ENCODE measurements around the gene ITGB5. TPM values are rescaled to one million over a fixed set of nuclear protein-coding genes. Genes with fewer than 3 reads are reported as not detected.
"Not testable (repeated sequence)": the region's sequence is repeated elsewhere in the genome, so short reads cannot be mapped to it uniquely, and the experiment has no call there.

ITGB5 gene
- total RNA-seq, 1 donor from 2014 or later, result not detected

GRCh38 chr3:124752051-124752450 is 135.1 kb downstream of the ITGB5 start:
- Mint-ChIP-seq H3K9me3 (no peaks in the 10 kb centered on the region), H3K4me3 (no peak overlapping the region), H3K36me3 (ENCODE audit: low read depth) (peaks cover 6% of the 10 kb centered on the region), H3K27ac (no peak overlapping the region), H3K27me3 (peaks cover 2% of the 10 kb centered on the region), H3K4me1 (no peaks in the 10 kb centered on the region)
- ChIA-PET CTCF (no interaction called here), POLR2A (no interaction called here)
- no peak for TF ChIP-seq CTCF (IDR thresholded peaks at IDR 0.05)
- intact Hi-C loops (cut with micrococcal nuclease), result no loop called here
- no peak for DNase-seq
- ATAC-seq (ENCODE audit: low read depth), result no peak

GRCh38 chr3:124751501-124751900 is 135.7 kb downstream of the ITGB5 start:
- intact Hi-C loops (cut with micrococcal nuclease), result no loop called here
- Mint-ChIP-seq H3K27ac (no peak overlapping the region), H3K4me3 (no peak overlapping the region), H3K9me3 (no peaks in the 10 kb centered on the region), H3K27me3 (peaks cover 2% of the 10 kb centered on the region), H3K4me1 (no peaks in the 10 kb centered on the region), H3K36me3 (ENCODE audit: low read depth) (peaks cover 10% of the 10 kb centered on the region)
- DNase-seq (no peak), ATAC-seq (ENCODE audit: low read depth) (no peak)
- ChIA-PET POLR2A (no interaction called here), CTCF (no interaction called here)
- TF ChIP-seq CTCF (IDR thresholded peaks at IDR 0.05), result no peak

GRCh38 chr3:124749877-124750276 is 137.3 kb downstream of the ITGB5 start:
- H3K4me1 Mint-ChIP-seq; ATAC-seq (ENCODE audit: low read depth); CTCF ChIA-PET; H3K27me3 Mint-ChIP-seq; intact Hi-C loops (cut with micrococcal nuclease); H3K9me3 Mint-ChIP-seq; POLR2A ChIA-PET; H3K27ac Mint-ChIP-seq; DNase-seq; H3K4me3 Mint-ChIP-seq: not testable (repeated sequence)
- H3K36me3 Mint-ChIP-seq (ENCODE audit: low read depth), result peaks cover 25% of the 10 kb centered on the region

GRCh38 chr3:124748560-124749198 is 138.5 kb downstream of the ITGB5 start:
- POLR2A ChIA-PET, result no interaction called here

GRCh38 chr3:124747111-124747981 is 139.8 kb downstream of the ITGB5 start:
- Mint-ChIP-seq H3K36me3 (ENCODE audit: low read depth) (peaks cover 44% of the 10 kb centered on the region), H3K27ac (no peak overlapping the region), H3K9me3 (no peaks in the 10 kb centered on the region), H3K4me3 (no peak overlapping the region), H3K4me1 (no peaks in the 10 kb centered on the region), H3K27me3 (no peaks in the 10 kb centered on the region)
- TF ChIP-seq CTCF (IDR thresholded peaks at IDR 0.05), result no peak
- intact Hi-C loops (cut with micrococcal nuclease), result no loop called here
- DNase-seq (no peak), ATAC-seq (ENCODE audit: low read depth) (no peak)
- POLR2A ChIA-PET, result no interaction called here
- CTCF ChIA-PET, result interaction anchor here (1.5 kb wide), 1 partner anchor 13 kb away, joined by 6 read pairs; no protein-coding TSS in a partner anchor

More at GRCh38 chr3:124748560-124749198, 138.5 kb downstream of the ITGB5 start:
- Mint-ChIP-seq H3K4me1 (no peaks in the 10 kb centered on the region), H3K27me3 (no peaks in the 10 kb centered on the region), H3K36me3 (ENCODE audit: low read depth) (peaks cover 37% of the 10 kb centered on the region), H3K4me3 (no peak overlapping the region), H3K9me3 (no peaks in the 10 kb centered on the region), H3K27ac (no peak overlapping the region)
- CTCF ChIA-PET, result no interaction called here
- no peak for ATAC-seq (ENCODE audit: low read depth)
- intact Hi-C loops (cut with micrococcal nuclease), result no loop called here
- DNase-seq, result no peak
- no peak for TF ChIP-seq CTCF (IDR thresholded peaks at IDR 0.05)
